Liver (tissue), 9 donors: ENCODE results near the gene SMG5. TPM values are rescaled to one million over a fixed set of nuclear protein-coding genes. Genes with fewer than 3 reads are reported as not detected.

Experiments used
- DNase-seq: peaks from one replicate; pipeline ENCODE4 v3.0.0-alpha.2; 2017; ENCODE audit warnings: low spot score
- H3K27ac ChIP-seq, 2 donors: one replicate each; pipeline ENCODE4 v1.7.0; 2013; ENCODE audit warnings: inconsistent platforms in 2 of 2, low read length in 2 of 2, control low read depth in 1 of 2, low read depth in 1 of 2, mild to moderate bottlenecking in 1 of 2
- H3K27me3 ChIP-seq, 4 donors: one replicate each; pipeline versions ENCODE4 v1.6.1 to v1.7.0; 2013; ENCODE audit warnings: low read length in 3 of 4, inconsistent platforms in 1 of 4, mild to moderate bottlenecking in 1 of 4, moderate library complexity in 1 of 4; ENCODE audit not compliant: control insufficient read depth in 4 of 4, insufficient read depth in 4 of 4
- H3K36me3 ChIP-seq, 4 donors: one replicate each; pipeline versions ENCODE4 v1.6.1 to v1.7.0; 2013; ENCODE audit warnings: low read length in 3 of 4, mild to moderate bottlenecking in 3 of 4, low read depth in 1 of 4, moderate library complexity in 1 of 4; ENCODE audit not compliant: control insufficient read depth in 4 of 4, insufficient read depth in 3 of 4
- H3K4me1 ChIP-seq, 4 donors: one replicate each; pipeline versions ENCODE4 v1.6.1 to v1.7.0; 2013; ENCODE audit warnings: low read length in 3 of 4, mild to moderate bottlenecking in 3 of 4, moderate library complexity in 1 of 4; ENCODE audit not compliant: control insufficient read depth in 4 of 4, insufficient read depth in 4 of 4
- H3K4me3 ChIP-seq, 3 donors: one replicate each; pipeline versions ENCODE4 v1.6.1 to v1.7.0; 2013; ENCODE audit warnings: low read length in 3 of 3, control low read depth in 1 of 3, low read depth in 1 of 3, mild to moderate bottlenecking in 1 of 3
- H3K9ac ChIP-seq, 2 donors: one replicate each; pipeline ENCODE4 v1.7.0; 2013; ENCODE audit warnings: low read length in 2 of 2, mild to moderate bottlenecking in 2 of 2, moderate library complexity in 2 of 2, control low read depth in 1 of 2, low read depth in 1 of 2
- H3K9me3 ChIP-seq, 4 donors: one replicate each; pipeline versions ENCODE4 v1.6.1 to v1.7.0; 2013; ENCODE audit warnings: low read length in 3 of 4; ENCODE audit not compliant: control insufficient read depth in 4 of 4
- CTCF ChIP-seq: fragments of 150-350 bp; IDR thresholded peaks from 2 replicates; pipeline ENCODE4 v1.5.1; 2017; ENCODE audit warnings: improper control_type of control experiment, low read depth, low read length; ENCODE audit not compliant: missing input control
- EGR1 ChIP-seq, 2 donors: IDR thresholded peaks; 2 replicates each; pipeline ENCODE4 v1.6.1; 2016 to 2018; ENCODE audit warnings: antibody characterized with exemption in 2 of 2, low read depth in 2 of 2
- FOXA1 ChIP-seq: IDR thresholded peaks from 2 replicates; pipeline ENCODE4 v1.6.1; 2016; ENCODE audit warnings: antibody characterized with exemption
- FOXA2 ChIP-seq: IDR thresholded peaks from 2 replicates; pipeline ENCODE4 v1.6.1; 2016; ENCODE audit warnings: antibody characterized with exemption
- GABPA ChIP-seq, 2 donors: IDR thresholded peaks in 1 of 2; conservative IDR thresholded peaks in 1 of 2; 2 replicates each; pipeline ENCODE4 v1.6.1; 2016; ENCODE audit warnings: antibody characterized with exemption in 2 of 2, mild to moderate bottlenecking in 1 of 2, moderate library complexity in 1 of 2
- HNF4A ChIP-seq, 2 donors: conservative IDR thresholded peaks; 2 replicates each; pipeline ENCODE4 v1.6.1; 2016; ENCODE audit warnings: antibody characterized with exemption in 2 of 2, mild to moderate bottlenecking in 2 of 2
- HNF4G ChIP-seq: IDR thresholded peaks from 2 replicates; pipeline ENCODE4 v1.6.1; 2016; ENCODE audit warnings: antibody characterized with exemption
- JUND ChIP-seq, 2 donors: IDR thresholded peaks; 2 replicates each; pipeline ENCODE4 v1.6.1; 2016; ENCODE audit warnings: antibody characterized with exemption in 2 of 2
- NR2F2 ChIP-seq: IDR thresholded peaks from 2 replicates; pipeline ENCODE4 v1.6.1; 2016; ENCODE audit warnings: antibody characterized with exemption
- RAD21 ChIP-seq, 2 donors: IDR thresholded peaks; 2 replicates each; pipeline ENCODE4 v1.6.1; 2016; ENCODE audit warnings: antibody characterized with exemption in 2 of 2, mild to moderate bottlenecking in 2 of 2
- RXRA ChIP-seq, 2 donors: IDR thresholded peaks; 2 replicates each; pipeline ENCODE4 v1.6.1; 2017 to 2018; ENCODE audit warnings: antibody characterized with exemption in 2 of 2, mild to moderate bottlenecking in 1 of 2
- SP1 ChIP-seq: IDR thresholded peaks from 2 replicates; pipeline ENCODE4 v1.6.1; 2018; ENCODE audit warnings: antibody characterized with exemption, mild to moderate bottlenecking
- TAF1 ChIP-seq: conservative IDR thresholded peaks from 2 replicates; pipeline ENCODE4 v1.6.1; 2016; ENCODE audit warnings: antibody characterized with exemption, mild to moderate bottlenecking
- YY1 ChIP-seq: IDR thresholded peaks from 2 replicates; pipeline ENCODE4 v1.6.1; 2016; ENCODE audit warnings: antibody characterized with exemption, mild to moderate bottlenecking
- ZBTB33 ChIP-seq: IDR thresholded peaks from 2 replicates; pipeline ENCODE4 v1.6.1; 2016; ENCODE audit warnings: antibody characterized with exemption
- WGBS: extraction: QIAGEN DNeasy Blood & Tissue Kit; methylation state at CpG from one replicate; pipeline ENCODE4 v1.1.7; 2013; 5-methylcytosine and 5-hydroxymethylcytosine counted together
- polyA plus RNA-seq, 2 donors: library from polyadenylated mRNA; stranded (reverse) in 1 of 2; unstranded in 1 of 2; fragments of 200-250 nt in 1 of 2; fragments of >200 nt in 1 of 2; fragmentation: Nextera tagmentation in 1 of 2; extraction: Ambion mirVana in 1 of 2; gene quantifications; one replicate each; pipeline versions ENCODE4 v1.2.1 to v1.2.3, GENCODE V29; 2013 to 2015
- total RNA-seq, 2 donors: library from RNA; depleted of rRNA; stranded (reverse); fragments of >200 nt; gene quantifications; one replicate each; pipeline ENCODE4 v1.2.3, GENCODE V29; 2014
- TF ChIP-seq, protein P1 (sequence below): IDR thresholded peaks from 2 replicates; pipeline ENCODE4 v1.6.1; 2016; ENCODE audit warnings: antibody characterized with exemption, mild to moderate bottlenecking
- TF ChIP-seq, protein P2 (sequence below): IDR thresholded peaks from 2 replicates; pipeline ENCODE4 v1.6.1; 2016; ENCODE audit warnings: antibody characterized with exemption
- TF ChIP-seq, protein P3 (sequence below): IDR thresholded peaks from 2 replicates; pipeline ENCODE4 v1.6.1; 2016; ENCODE audit warnings: antibody characterized with exemption
- donor health status: healthy.
- donor health status: healthy.
- donor health status: healthy.
- donor health status: healthy.
- donor health status: healthy.

SMG5 gene
- total and polyA plus RNA-seq, 4 donors: 22.9 to 59.1 (median 35.7) TPM

GRCh38 chr1:156279837-156280236 lies 2.8 kb downstream of the SMG5 start (continued):
- no peak for TF ChIP-seq HNF4A (conservative IDR thresholded peaks at IDR 0.05)

GRCh38 chr1:156276966-156277381 lies 5.7 kb downstream of the SMG5 start:
- H3K9ac ChIP-seq: no peak overlapping the region
- H3K27me3 ChIP-seq: no peaks in the 10 kb centered on the region
- no peaks in the 10 kb centered on the region for H3K9me3 ChIP-seq
- no peak for DNase-seq
- peak overlapping the region; percentile 53 to 91 for H3K27ac ChIP-seq
- peak in 1 of 2 donors; percentile 23 for TF ChIP-seq JUND (IDR thresholded peaks at IDR 0.05)
- peak; percentile 1 for TF ChIP-seq SP1
- no peak for TF ChIP-seq TAF1
- TF ChIP-seq RXRA (IDR thresholded peaks at IDR 0.05): peak; percentile 34 to 48
- TF ChIP-seq HNF4A (conservative IDR thresholded peaks at IDR 0.05): peak in 1 of 2 donors; percentile 66
- peaks cover 11 to 50% (median 39%) of the 10 kb centered on the region in 4 donors for H3K36me3 ChIP-seq
- peaks cover 11 to 61% (median 49%) of the 10 kb centered on the region in 4 donors for H3K4me1 ChIP-seq
- WGBS: 31% methylated on average over 6 of the region's 6 CpGs
- H3K4me3 ChIP-seq: no peak overlapping the region

DNA sequence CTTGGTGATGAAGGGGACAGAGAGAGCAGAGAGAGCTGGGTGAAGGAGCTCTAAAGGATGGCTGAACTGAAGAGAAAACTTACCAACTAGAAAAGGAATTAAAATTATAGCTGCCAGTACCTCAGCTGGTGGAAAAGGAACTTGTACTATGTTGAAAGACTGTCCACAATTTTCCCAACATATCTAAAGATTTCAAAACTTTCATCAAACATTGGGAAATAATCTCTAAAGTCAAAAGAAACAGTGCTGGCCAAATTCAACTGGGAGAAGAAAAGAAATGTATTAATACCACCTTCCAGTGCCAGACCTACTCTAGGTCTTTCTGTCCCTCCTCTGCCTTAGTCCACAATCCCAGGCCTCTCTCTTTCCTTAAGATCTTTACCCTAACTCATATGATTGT lies 6.1 kb downstream of the SMG5 start:
- Histone ChIP-seq H3K4me3 (no peak overlapping the region), H3K9ac (no peak overlapping the region), H3K27ac (peak overlapping the region; percentile 53 to 91), H3K4me1 (peaks cover 11 to 61% (median 51%) of the 10 kb centered on the region in 4 donors), H3K27me3 (no peaks in the 10 kb centered on the region), H3K9me3 (no peaks in the 10 kb centered on the region), H3K36me3 (peaks cover 12 to 53% (median 40%) of the 10 kb centered on the region in 4 donors)
- DNase-seq: no peak
- TF ChIP-seq RAD21 (IDR thresholded peaks at IDR 0.05): peak in 1 of 2 donors; percentile 19
- TF ChIP-seq TAF1: no peak
- no peak for TF ChIP-seq FOXA2
- no peak for TF ChIP-seq FOXA1
- peak in 1 of 2 donors; percentile 41 for TF ChIP-seq JUND (IDR thresholded peaks at IDR 0.05)
- TF ChIP-seq, protein P1, sequence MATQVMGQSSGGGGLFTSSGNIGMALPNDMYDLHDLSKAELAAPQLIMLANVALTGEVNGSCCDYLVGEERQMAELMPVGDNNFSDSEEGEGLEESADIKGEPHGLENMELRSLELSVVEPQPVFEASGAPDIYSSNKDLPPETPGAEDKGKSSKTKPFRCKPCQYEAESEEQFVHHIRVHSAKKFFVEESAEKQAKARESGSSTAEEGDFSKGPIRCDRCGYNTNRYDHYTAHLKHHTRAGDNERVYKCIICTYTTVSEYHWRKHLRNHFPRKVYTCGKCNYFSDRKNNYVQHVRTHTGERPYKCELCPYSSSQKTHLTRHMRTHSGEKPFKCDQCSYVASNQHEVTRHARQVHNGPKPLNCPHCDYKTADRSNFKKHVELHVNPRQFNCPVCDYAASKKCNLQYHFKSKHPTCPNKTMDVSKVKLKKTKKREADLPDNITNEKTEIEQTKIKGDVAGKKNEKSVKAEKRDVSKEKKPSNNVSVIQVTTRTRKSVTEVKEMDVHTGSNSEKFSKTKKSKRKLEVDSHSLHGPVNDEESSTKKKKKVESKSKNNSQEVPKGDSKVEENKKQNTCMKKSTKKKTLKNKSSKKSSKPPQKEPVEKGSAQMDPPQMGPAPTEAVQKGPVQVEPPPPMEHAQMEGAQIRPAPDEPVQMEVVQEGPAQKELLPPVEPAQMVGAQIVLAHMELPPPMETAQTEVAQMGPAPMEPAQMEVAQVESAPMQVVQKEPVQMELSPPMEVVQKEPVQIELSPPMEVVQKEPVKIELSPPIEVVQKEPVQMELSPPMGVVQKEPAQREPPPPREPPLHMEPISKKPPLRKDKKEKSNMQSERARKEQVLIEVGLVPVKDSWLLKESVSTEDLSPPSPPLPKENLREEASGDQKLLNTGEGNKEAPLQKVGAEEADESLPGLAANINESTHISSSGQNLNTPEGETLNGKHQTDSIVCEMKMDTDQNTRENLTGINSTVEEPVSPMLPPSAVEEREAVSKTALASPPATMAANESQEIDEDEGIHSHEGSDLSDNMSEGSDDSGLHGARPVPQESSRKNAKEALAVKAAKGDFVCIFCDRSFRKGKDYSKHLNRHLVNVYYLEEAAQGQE: no peak
- TF ChIP-seq HNF4G: no peak
- no peak for TF ChIP-seq YY1
- TF ChIP-seq RXRA (IDR thresholded peaks at IDR 0.05): peak; percentile 4 to 50
- TF ChIP-seq, protein P2, sequence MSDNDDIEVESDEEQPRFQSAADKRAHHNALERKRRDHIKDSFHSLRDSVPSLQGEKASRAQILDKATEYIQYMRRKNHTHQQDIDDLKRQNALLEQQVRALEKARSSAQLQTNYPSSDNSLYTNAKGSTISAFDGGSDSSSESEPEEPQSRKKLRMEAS: no peak
- TF ChIP-seq GABPA (IDR thresholded peaks at IDR 0.05 in 1 of 2, conservative IDR thresholded peaks at IDR 0.05 in 1 of 2): no peak
- TF ChIP-seq EGR1 (IDR thresholded peaks at IDR 0.05; ENCODE audit: low read depth in 2 of 2): no peak
- no peak for TF ChIP-seq NR2F2
- TF ChIP-seq CTCF: no peak
- TF ChIP-seq SP1: no peak
- TF ChIP-seq HNF4A (conservative IDR thresholded peaks at IDR 0.05): peak; percentile 79 to 80
- TF ChIP-seq, protein P3, sequence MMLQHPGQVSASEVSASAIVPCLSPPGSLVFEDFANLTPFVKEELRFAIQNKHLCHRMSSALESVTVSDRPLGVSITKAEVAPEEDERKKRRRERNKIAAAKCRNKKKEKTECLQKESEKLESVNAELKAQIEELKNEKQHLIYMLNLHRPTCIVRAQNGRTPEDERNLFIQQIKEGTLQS: no peak
- TF ChIP-seq ZBTB33: peak; percentile 52
